AG08395 (cell line): ENCODE measurements around the gene CENPX.

Experiments used
- DNase-seq: peaks from one replicate; pipeline ENCODE4 v3.0.0; 2012; ENCODE audit warnings: mixed read lengths, low spot score

CENPX gene

GRCh38 chr17:81980707-81981343 lies 41.9 kb downstream of the CENPX start:
- DNase-seq = no peak

- no peak for DNase-seq
Observed at GRCh38 chr17:81980122-81980521, 42.6 kb downstream of the CENPX start.

GRCh38 chr17:81978524-81979298 lies 44.0 kb downstream of the CENPX start:
- no peak for DNase-seq

GRCh38 chr17:81977211-81977808 lies 45.4 kb downstream of the CENPX start, which contains the start of gene ASPSCR1:
Gene ASPSCR1, plus strand, starts transcription at chr17:81977629. Its CDS starts 18 bp downstream, at chr17:81977647.
- peak; percentile 96 for DNase-seq

GRCh38 chr17:81976332-81977210 lies 46.1 kb downstream of the CENPX start:
- DNase-seq = no peak

- no peak for DNase-seq
Observed at GRCh38 chr17:81973432-81973831, 49.2 kb downstream of the CENPX start.

GRCh38 chr17:81968850-81969812 lies 53.5 kb downstream of the CENPX start:
- DNase-seq = no peak
